ENCODE results near the gene MALRD1.

GRCh38 chr10:19142967-19143366 lies 94.4 kb downstream of the MALRD1 start:
- TF ChIP-seq CTCF (IDR thresholded peaks at IDR 0.05) (no peak), ZNF138 (CRISPR knock-in tag; conservative IDR thresholded peaks at IDR 0.05) (no peak)
